ENCODE measurements around the gene ZNF362. TPM values are rescaled to one million over a fixed set of nuclear protein-coding genes. Genes with fewer than 3 reads are reported as not detected.
A peak's percentile ranks its signal among the peaks of the same experiment; 100 is the strongest.

The ZNF362 gene
- 9.0 and 11.8 TPM in 2 replicates for polyA plus RNA-seq (2011; rRNA removed)
- polyA minus RNA-seq (2011; rRNA and poly(A)+ RNA removed), result 16.4 and 27.1 TPM in 2 replicates

GRCh38 chr1:33256471-33257206 is at the start of gene ZNF362:
ZNF362 (plus strand) TSS chr1:33256492; CDS start chr1:33270575, 14,083 bp downstream.
- ChIA-PET CTCF (interaction anchor here (1.0 to 2.4 kb wide), 4 partner anchors 38 to 214 kb away, joined by 3 to 12 read pairs (median 3); no protein-coding TSS in a partner anchor), POLR2A (interaction anchor here (0.7 to 1.5 kb wide), 3 partner anchors 75 to 157 kb away, joined by 4 to 7 read pairs (median 4); partner anchors contain the start of gene TRIM62)
- Histone ChIP-seq H3K27ac (ENCODE audit: low read depth, low read length) (peak within 1 kb of the TSS; percentile 93), H3K27me3 (ENCODE audit: control insufficient read depth, insufficient read depth, low read length) (no peaks in the 10 kb centered on the region), H3K9me3 (ENCODE audit: control insufficient read depth, insufficient read depth, low read length) (no peaks in the 10 kb centered on the region), H3K4me3 (ENCODE audit: low read depth, low read length) (peak within 1 kb of the TSS; percentile 71)
- peak; percentile 64 for DNase-seq (ENCODE audit: low read depth, low spot score)
- TF ChIP-seq CTCF (IDR thresholded peaks at IDR 0.05; ENCODE audit: low read depth, low read length), result no peak; the same call in 1 of the 2 replicates

- Histone ChIP-seq H3K9me3 (ENCODE audit: control insufficient read depth, insufficient read depth, low read length) (no peaks in the 10 kb centered on the region), H3K27ac (ENCODE audit: low read depth, low read length) (no peak overlapping the region)
- CTCF ChIA-PET, result no interaction called here
Observed at GRCh38 chr1:33211972-33212371, 44.3 kb upstream of the ZNF362 start.

GRCh38 chr1:33219886-33220661 is 36.2 kb upstream of the ZNF362 start:
- POLR2A ChIA-PET, result no interaction called here
- TF ChIP-seq CTCF (IDR thresholded peaks at IDR 0.05; ENCODE audit: low read depth, low read length), result no peak
- Histone ChIP-seq H3K27ac (ENCODE audit: low read depth, low read length) (no peak overlapping the region), H3K27me3 (ENCODE audit: control insufficient read depth, insufficient read depth, low read length) (no peaks in the 10 kb centered on the region), H3K4me3 (ENCODE audit: low read depth, low read length) (no peak overlapping the region), H3K9me3 (ENCODE audit: control insufficient read depth, insufficient read depth, low read length) (peaks cover 4% of the 10 kb centered on the region)
- no peak for DNase-seq (ENCODE audit: low read depth, low spot score)
- CTCF ChIA-PET, result interaction anchor here (0.5 to 0.7 kb wide), 2 partner anchors 26 to 348 kb away, joined by 3 to 6 read pairs; no protein-coding TSS in a partner anchor

More at GRCh38 chr1:33211972-33212371, 44.3 kb upstream of the ZNF362 start:
- Histone ChIP-seq H3K27me3 (ENCODE audit: control insufficient read depth, insufficient read depth, low read length) (peaks cover 8% of the 10 kb centered on the region), H3K4me3 (ENCODE audit: low read depth, low read length) (no peak overlapping the region)
- DNase-seq (ENCODE audit: low read depth, low spot score), result no peak
- POLR2A ChIA-PET, result no interaction called here
- TF ChIP-seq CTCF (IDR thresholded peaks at IDR 0.05; ENCODE audit: low read depth, low read length), result no peak

- Histone ChIP-seq H3K27me3 (ENCODE audit: control insufficient read depth, insufficient read depth, low read length) (no peaks in the 10 kb centered on the region), H3K9me3 (ENCODE audit: control insufficient read depth, insufficient read depth, low read length) (peaks cover 4% of the 10 kb centered on the region), H3K4me3 (ENCODE audit: low read depth, low read length) (no peak overlapping the region), H3K27ac (ENCODE audit: low read depth, low read length) (no peak overlapping the region)
- TF ChIP-seq CTCF (IDR thresholded peaks at IDR 0.05; ENCODE audit: low read depth, low read length), result no peak
- CTCF ChIA-PET, result no interaction called here
- POLR2A ChIA-PET, result no interaction called here
- DNase-seq (ENCODE audit: low read depth, low spot score), result no peak
Observed at GRCh38 chr1:33220676-33221384, 35.5 kb upstream of the ZNF362 start.
